ENCODE measurements around the gene PTCH1. TPM values are rescaled to one million over a fixed set of nuclear protein-coding genes. Genes with fewer than 3 reads are reported as not detected.

PTCH1 gene
- total and polyA plus RNA-seq, 2 experiments from 2014 or later, result 21.4 to 34.1 TPM

- DNase-seq (ENCODE audit: low spot score) (no peak), ATAC-seq (no peak)
- Histone ChIP-seq H3K4me3 (no peak overlapping the region), H3K79me2 (replicated peaks; ENCODE audit: insufficient read depth) (0 out of 2 replicates have a peak, but pooled peaks cover 5% of the 10 kb centered on the region), H3K27ac (ENCODE audit: low read depth) (no peak overlapping the region), H3K4me1 (ENCODE audit: insufficient read depth) (no peaks in the 10 kb centered on the region; the same call in 1 of the 2 replicates), H4K20me1 (replicated peaks; ENCODE audit: insufficient read depth) (0 out of 2 replicates have a peak, but pooled peaks cover 3% of the 10 kb centered on the region), H3F3A (replicated peaks; ENCODE audit: low read depth) (0 out of 2 replicates have a peak, but pooled peaks cover 5% of the 10 kb centered on the region), H3K4me2 (no peak overlapping the region), H2AFZ (no peak overlapping the region), H3K27me3 (ENCODE audit: insufficient read depth) (no peaks in the 10 kb centered on the region), H3K36me3 (ENCODE audit: insufficient read depth) (peaks cover 52% of the 10 kb centered on the region), H3K9me2 (ENCODE audit: insufficient read depth) (no peaks in the 10 kb centered on the region)
- Mint-ChIP-seq H3K4me3 (no peak overlapping the region), H3K4me1 (peaks cover 35% of the 10 kb centered on the region), H3K36me3 (ENCODE audit: low read depth) (peaks cover 67% of the 10 kb centered on the region), H3K9me3 (no peaks in the 10 kb centered on the region), H3K27ac (no peak overlapping the region), H3K27me3 (ENCODE audit: insufficient read depth, low read depth, poor library complexity) (peaks cover 6% of the 10 kb centered on the region)
- TF ChIP-seq ZNF331 (CRISPR knock-in tag; IDR thresholded peaks at IDR 0.05; ENCODE audit: low read depth) (no peak), EZH2 (IDR thresholded peaks at IDR 0.05; ENCODE audit: low read depth, unreplicated experiment) (no peak), EZH2phosphoT487 (IDR thresholded peaks at IDR 0.05; ENCODE audit: unreplicated experiment) (no peak), JUNB (IDR thresholded peaks at IDR 0.05; ENCODE audit: unreplicated experiment) (no peak), STAT1 (IDR thresholded peaks at IDR 0.05; ENCODE audit: unreplicated experiment) (no peak), ETS1 (IDR thresholded peaks at IDR 0.05) (no peak), CTCF (conservative IDR thresholded peaks at IDR 0.05; ENCODE audit: low read depth in 2 of 2) (no peak), ZNF462 (CRISPR knock-in tag; IDR thresholded peaks at IDR 0.05) (no peak), REST (IDR thresholded peaks at IDR 0.05; ENCODE audit: unreplicated experiment) (no peak), ZNF114 (CRISPR knock-in tag; IDR thresholded peaks at IDR 0.05) (no peak), POLR2AphosphoS5 (IDR thresholded peaks at IDR 0.05; ENCODE audit: low read depth) (no peak), NANOG (IDR thresholded peaks at IDR 0.05; ENCODE audit: borderline replicate concordance) (no peak), CREB1 (CRISPR knock-in tag; IDR thresholded peaks at IDR 0.05; ENCODE audit: low read depth) (no peak)
These were observed 59.0 kb downstream of the PTCH1 start for GRCh38 chr9:95457769-95458168.

Measured in GM23338 (cell line).